ENCODE results near the gene BRAF. TPM values are rescaled to one million over a fixed set of nuclear protein-coding genes. Genes with fewer than 3 reads are reported as not detected.
"Not testable (repeated sequence)": the region's sequence is repeated elsewhere in the genome, so short reads cannot be mapped to it uniquely, and the experiment has no call there.

Gene BRAF
- total RNA-seq, 4 donors from 2014 or later: 43.5 to 56.5 (median 49.5) TPM

- TF ChIP-seq POLR2A (IDR thresholded peaks at IDR 0.05) (no peak), CTCF (IDR thresholded peaks at IDR 0.05) (no peak), EP300 (IDR thresholded peaks at IDR 0.05) (no peak)
- Histone ChIP-seq H3K9me3 (no peaks in the 10 kb centered on the region), H3K27me3 (no peaks in the 10 kb centered on the region), H3K36me3 (peaks cover 0 to 20% (median 0%) of the 10 kb centered on the region in 3 donors), H3K4me3 (peak overlapping the region; percentile 66 to 95 (median 78)), H3K4me1 (peaks cover 0 to 41% (median 16%) of the 10 kb centered on the region in 4 donors), H3K27ac (peak overlapping the region; percentile 71 to 94 (median 88))
- WGBS, 2 donors: 0 to 1% methylated on average over 41 to 58 of the region's 72 CpGs
- no peak for DNase-seq (ENCODE audit: low spot score in 2 of 2)
Observed at GRCh38 chr7:140673063-140673773, 251.5 kb downstream of the BRAF start.

- Histone ChIP-seq H3K36me3 (peaks cover 0 to 13% (median 0%) of the 10 kb centered on the region in 3 donors), H3K4me3 (peak within 1 kb of the TSS; percentile 66 to 95 (median 78)), H3K27ac (peak within 1 kb of the TSS; percentile 71 to 94 (median 88)), H3K27me3 (no peaks in the 10 kb centered on the region), H3K4me1 (peaks cover 0 to 41% (median 16%) of the 10 kb centered on the region in 4 donors), H3K9me3 (no peaks in the 10 kb centered on the region)
- 2 to 3% methylated on average over 21 to 28 of the region's 41 CpGs for WGBS, 2 donors
- DNase-seq (ENCODE audit: low spot score in 2 of 2): no peak
- TF ChIP-seq EP300 (IDR thresholded peaks at IDR 0.05) (no peak), POLR2A (IDR thresholded peaks at IDR 0.05) (peak in 1 of 2 donors; percentile 51)
Observed at GRCh38 chr7:140672382-140673062, 252.2 kb downstream of the BRAF start, which contains the start of gene ADCK2. TSS of gene ADCK2 (plus strand) at chr7:140672945. CDS start at chr7:140673331, 386 bp downstream.

GRCh38 chr7:140671966-140672365, 252.8 kb downstream of the BRAF start:
- H3K27me3 ChIP-seq: no peaks in the 10 kb centered on the region
- 74% methylated on average over 15 of the region's 15 CpGs for WGBS, 2 donors
- H3K36me3 ChIP-seq: peaks cover 0 to 10% (median 0%) of the 10 kb centered on the region in 3 donors
- peaks cover 0 to 41% (median 16%) of the 10 kb centered on the region in 4 donors for H3K4me1 ChIP-seq
- H3K27ac ChIP-seq: peak overlapping the region in 1 of 4 donors; percentile 89
- H3K9me3 ChIP-seq: no peaks in the 10 kb centered on the region
- TF ChIP-seq EP300 (IDR thresholded peaks at IDR 0.05): no peak
- H3K4me3 ChIP-seq: peak overlapping the region in 1 of 4 donors; percentile 78
- no peak for DNase-seq (ENCODE audit: low spot score in 2 of 2)

- WGBS, 2 donors: 61 to 72% methylated on average over 4 of the region's 4 CpGs
- DNase-seq (ENCODE audit: low spot score in 2 of 2): no peak
Observed at GRCh38 chr7:140670343-140670935, 254.3 kb downstream of the BRAF start.

GRCh38 chr7:140669862-140670261, 254.9 kb downstream of the BRAF start:
- H3K36me3 ChIP-seq; DNase-seq (ENCODE audit: low spot score in 2 of 2): not testable (repeated sequence)

More at GRCh38 chr7:140670343-140670935, 254.3 kb downstream of the BRAF start:
- no peaks in the 10 kb centered on the region for H3K27me3 ChIP-seq
- no peaks in the 10 kb centered on the region for H3K36me3 ChIP-seq
- TF ChIP-seq EP300 (IDR thresholded peaks at IDR 0.05): no peak
- TF ChIP-seq POLR2A (IDR thresholded peaks at IDR 0.05): no peak
- no peak for TF ChIP-seq CTCF (IDR thresholded peaks at IDR 0.05)
- peaks cover 0 to 32% (median 15%) of the 10 kb centered on the region in 4 donors for H3K4me1 ChIP-seq
- no peaks in the 10 kb centered on the region for H3K9me3 ChIP-seq
- H3K27ac ChIP-seq: no peak overlapping the region
- H3K4me3 ChIP-seq: no peak overlapping the region

GRCh38 chr7:140669352-140669751, 255.4 kb downstream of the BRAF start:
- DNase-seq (ENCODE audit: low spot score in 2 of 2): no peak
- no peaks in the 10 kb centered on the region for H3K36me3 ChIP-seq
- H3K4me1 ChIP-seq: peaks cover 0 to 21% (median 6%) of the 10 kb centered on the region in 4 donors
- WGBS, 2 donors: 88 to 91% methylated on average over 3 of the region's 3 CpGs
- H3K27ac ChIP-seq: no peak overlapping the region
- H3K4me3 ChIP-seq: no peak overlapping the region
- TF ChIP-seq POLR2A (IDR thresholded peaks at IDR 0.05) (no peak), CTCF (IDR thresholded peaks at IDR 0.05) (no peak), EP300 (IDR thresholded peaks at IDR 0.05) (no peak)
- H3K27me3 ChIP-seq: no peaks in the 10 kb centered on the region
- no peaks in the 10 kb centered on the region for H3K9me3 ChIP-seq

More at GRCh38 chr7:140669862-140670261, 254.9 kb downstream of the BRAF start:
- H3K4me3 ChIP-seq, H3K9me3 ChIP-seq, H3K27me3 ChIP-seq, H3K27ac ChIP-seq: not testable (repeated sequence)
- WGBS, 2 donors: 87 to 94% methylated on average over 10 of the region's 10 CpGs
- H3K4me1 ChIP-seq: peaks cover 0 to 26% (median 11%) of the 10 kb centered on the region in 4 donors

Small RNAs within 50 kb of the gene (small RNA-seq; reads per million reads assigned to genes)
- not detected for gene AC006006.1
- gene RNU6-85P: not detected

Other genes with a start within 250 kb of the BRAF start
- gene NDUFB2, start 228.2 kb downstream of the BRAF start, total RNA-seq: 100 to 1,000 TPM; 122 to 288 (median 162) TPM
- 10 to 100 TPM in 3 of 4 donors, 1 to 10 TPM in 1; 4.2 to 21.8 (median 16.0) TPM for gene MRPS33, start 90.0 kb upstream of the BRAF start, total RNA-seq
- under 1 TPM; 0.30 to 0.78 (median 0.53) TPM for gene TMEM178B, start 149.1 kb upstream of the BRAF start, total RNA-seq

Measured in tibial nerve (tissue), 4 donors.